Spinal cord (tissue), 10 donors: ENCODE data around the gene STK32B. TPM values are rescaled to one million over a fixed set of nuclear protein-coding genes. Genes with fewer than 3 reads are reported as not detected.
"Not testable (repeated sequence)": the region's sequence is repeated elsewhere in the genome, so short reads cannot be mapped to it uniquely, and the experiment has no call there.

Experiments
- DNase-seq, 6 donors: peaks; one replicate each; pipeline versions ENCODE4 v3.0.0 to v3.0.0-alpha.2; 2013 to 2015; ENCODE audit warnings: low spot score in 6 of 6, low read depth in 4 of 6
- H3K27ac ChIP-seq: one replicate; pipeline ENCODE4 v1.5.1; 2013; ENCODE audit warnings: low read depth, low read length, control low read depth
- H3K27me3 ChIP-seq: one replicate; pipeline ENCODE4 v1.6.1; 2013; ENCODE audit warnings: low read length; ENCODE audit not compliant: control insufficient read depth, insufficient read depth
- H3K36me3 ChIP-seq: one replicate; pipeline ENCODE4 v1.6.1; 2013; ENCODE audit warnings: low read length; ENCODE audit not compliant: control insufficient read depth, insufficient read depth
- H3K4me1 ChIP-seq: one replicate; pipeline ENCODE4 v1.6.1; 2013; ENCODE audit warnings: low read length; ENCODE audit not compliant: control insufficient read depth, insufficient read depth
- H3K4me3 ChIP-seq: one replicate; pipeline ENCODE4 v1.5.1; 2013; ENCODE audit warnings: low read depth, low read length, control low read depth
- H3K9me3 ChIP-seq: one replicate; pipeline ENCODE4 v1.6.1; 2013; ENCODE audit warnings: low read length; ENCODE audit not compliant: control insufficient read depth, insufficient read depth
- WGBS: methylation state at CpG from one replicate; pipeline ENCODE4 v1.1.5; 2013; ENCODE audit warnings: missing lambda C conversion rate; ENCODE audit not compliant: insufficient coverage; 5-methylcytosine and 5-hydroxymethylcytosine counted together
- long read RNA-seq, 4 donors: transcript quantifications; one replicate each; lab custom pipeline, GENCODE V29; 2026
- polyA plus RNA-seq, 2 donors: library from polyadenylated mRNA; unstranded; fragments of 120-200 nt; gene quantifications; one replicate each; pipeline ENCODE4 v1.2.1, GENCODE V29; 2013; ENCODE audit not compliant: insufficient read length in 2 of 2
- total RNA-seq, 2 donors: library from RNA; depleted of rRNA in 1 of 2; stranded (reverse); fragments of 120-200 nt in 1 of 2; fragments of >200 nt in 1 of 2; gene quantifications; one replicate each; pipeline versions ENCODE4 v1.2.3 to v1.2.4, GENCODE V29; 2013 to 2014
- donor health status: healthy.

STK32B gene
- total RNA-seq: 10 to 100 TPM in 1 of 2 donors, 1 to 10 TPM in 1; 7.0 to 12.6 TPM
- polyA plus RNA-seq: 10 to 100 TPM; 25.5 to 25.6 TPM
- long read RNA-seq, donor 1, partial matches to known transcripts: 0 of 1 reads
- long read RNA-seq, donor 1, other reads (novel, unspliced or antisense): 0 of 1 reads
- long read RNA-seq, donor 2, partial matches to known transcripts: 9 of 9 reads
- long read RNA-seq, donor 2, other reads (novel, unspliced or antisense): 0 of 9 reads
- long read RNA-seq, donor 3, partial matches to known transcripts: 0 of 3 reads
- long read RNA-seq, donor 3, other reads (novel, unspliced or antisense): 0 of 3 reads
- long read RNA-seq, donor 4: 0 reads

- under 1% methylated on average over 103 of the region's 103 CpGs for WGBS
- H3K36me3 ChIP-seq: no peaks in the 10 kb centered on the region
- peak within 1 kb of the TSS; percentile 57 for H3K4me3 ChIP-seq
- H3K27me3 ChIP-seq: peaks cover 7% of the 10 kb centered on the region
- H3K27ac ChIP-seq: peak within 1 kb of the TSS; percentile 57
- peaks cover 22% of the 10 kb centered on the region for H3K4me1 ChIP-seq
- peak in 3 of 6 donors; percentile 43 to 91 (median 86) for DNase-seq
- no peaks in the 10 kb centered on the region for H3K9me3 ChIP-seq
Observed at GRCh38 chr4:5051278-5052203, at the start of gene STK32B. Gene STK32B (plus strand): TSS chr4:5051480.

GRCh38 chr4:5001641-5002040, 49.6 kb upstream of the STK32B start:
- not testable (repeated sequence) for H3K4me3 ChIP-seq, H3K9me3 ChIP-seq, H3K27me3 ChIP-seq, DNase-seq, H3K4me1 ChIP-seq, H3K27ac ChIP-seq, H3K36me3 ChIP-seq
- 79% methylated on average over 6 of the region's 6 CpGs for WGBS

GRCh38 chr4:5003372-5003857, 47.9 kb upstream of the STK32B start:
- WGBS: 90% methylated on average over 7 of the region's 9 CpGs

GRCh38 chr4:5003918-5004317, 47.4 kb upstream of the STK32B start:
- Histone ChIP-seq H3K36me3 (no peaks in the 10 kb centered on the region), H3K27me3 (no peaks in the 10 kb centered on the region), H3K4me3 (no peak overlapping the region), H3K9me3 (no peaks in the 10 kb centered on the region), H3K27ac (no peak overlapping the region), H3K4me1 (no peaks in the 10 kb centered on the region)
- 96% methylated on average over 2 of the region's 3 CpGs for WGBS
- no peak for DNase-seq

More at GRCh38 chr4:5003372-5003857, 47.9 kb upstream of the STK32B start:
- DNase-seq: no peak
- no peaks in the 10 kb centered on the region for H3K9me3 ChIP-seq
- H3K4me1 ChIP-seq: no peaks in the 10 kb centered on the region
- no peaks in the 10 kb centered on the region for H3K36me3 ChIP-seq
- H3K4me3 ChIP-seq: no peak overlapping the region
- no peaks in the 10 kb centered on the region for H3K27me3 ChIP-seq
- H3K27ac ChIP-seq: no peak overlapping the region

GRCh38 chr4:5004496-5004895, 46.8 kb upstream of the STK32B start:
- WGBS: 92% methylated on average over 1 of the region's 8 CpGs
- H3K4me3 ChIP-seq: no peak overlapping the region
- no peaks in the 10 kb centered on the region for H3K36me3 ChIP-seq
- no peaks in the 10 kb centered on the region for H3K9me3 ChIP-seq
- no peak for DNase-seq
- H3K4me1 ChIP-seq: no peaks in the 10 kb centered on the region
- H3K27ac ChIP-seq: no peak overlapping the region
- H3K27me3 ChIP-seq: no peaks in the 10 kb centered on the region

GRCh38 chr4:5006932-5007331, 44.3 kb upstream of the STK32B start:
- no CpG with 5 or more reads among the region's 11 CpGs for WGBS

GRCh38 chr4:5009796-5010195, 41.5 kb upstream of the STK32B start:
- Histone ChIP-seq H3K4me1 (no peaks in the 10 kb centered on the region), H3K9me3 (no peaks in the 10 kb centered on the region), H3K4me3 (no peak overlapping the region), H3K27ac (no peak overlapping the region), H3K36me3 (no peaks in the 10 kb centered on the region), H3K27me3 (no peaks in the 10 kb centered on the region)
- 100% methylated on average over 2 of the region's 3 CpGs for WGBS
- no peak for DNase-seq

More at GRCh38 chr4:5006932-5007331, 44.3 kb upstream of the STK32B start:
- H3K4me1 ChIP-seq, H3K27me3 ChIP-seq, H3K4me3 ChIP-seq, H3K27ac ChIP-seq, H3K36me3 ChIP-seq, DNase-seq, H3K9me3 ChIP-seq: not testable (repeated sequence)

- Histone ChIP-seq H3K36me3 (no peaks in the 10 kb centered on the region), H3K4me1 (no peaks in the 10 kb centered on the region), H3K9me3 (no peaks in the 10 kb centered on the region), H3K27me3 (no peaks in the 10 kb centered on the region), H3K4me3 (no peak overlapping the region), H3K27ac (no peak overlapping the region)
- WGBS: 96% methylated on average over 2 of the region's 2 CpGs
- no peak for DNase-seq
Observed at GRCh38 chr4:5010984-5011383, 40.3 kb upstream of the STK32B start.

GRCh38 chr4:5012244-5012898, 38.9 kb upstream of the STK32B start:
- no peak overlapping the region for H3K4me3 ChIP-seq
- H3K27me3 ChIP-seq: no peaks in the 10 kb centered on the region
- WGBS: 89% methylated on average over 3 of the region's 5 CpGs
- no peaks in the 10 kb centered on the region for H3K4me1 ChIP-seq
- DNase-seq: no peak
- no peaks in the 10 kb centered on the region for H3K9me3 ChIP-seq
- H3K27ac ChIP-seq: no peak overlapping the region
- no peaks in the 10 kb centered on the region for H3K36me3 ChIP-seq
